ENCODE results near the gene BMX. TPM values are rescaled to one million over a fixed set of nuclear protein-coding genes. Genes with fewer than 3 reads are reported as not detected.

The BMX gene
- total and polyA plus RNA-seq, 9 of the 15 experiments (the other 6 are each of a cell fraction or from before 2014, with no cell fraction given), result 0.45 to 4.2 (median 1.8) TPM

GRCh38 chrX:15605226-15605625 is 104.6 kb downstream of the BMX start:
- Histone ChIP-seq H3K36me3 (ENCODE audit: control insufficient read depth, insufficient read depth, low read length) (no peaks in the 10 kb centered on the region), H4K20me1 (replicated peaks; ENCODE audit: control insufficient read depth, insufficient read depth, low read length) (no peaks in the 10 kb centered on the region), H3K27ac (ENCODE audit: extremely low read depth, low read depth, low read length) (no peak overlapping the region), H2AFZ (ENCODE audit: low read depth, low read length) (no peak overlapping the region), H3K4me2 (ENCODE audit: insufficient read depth, low read length) (no peak overlapping the region), H3K4me1 (replicated peaks in 1 of 2; ENCODE audit: control insufficient read depth in 2 of 2, insufficient read depth in 2 of 2, low read length in 2 of 2) (no peaks in the 10 kb centered on the region), H3K4me3 (no peak overlapping the region), H3K27me3 (ENCODE audit: control insufficient read depth in 2 of 2, insufficient read depth in 2 of 2, low read length in 2 of 2) (no peaks in the 10 kb centered on the region), H3K9me3 (replicated peaks; ENCODE audit: control insufficient read depth, insufficient read depth, low read depth, low read length) (no peaks in the 10 kb centered on the region), H3K9me1 (ENCODE audit: control insufficient read depth, insufficient read depth, low read length) (no peaks in the 10 kb centered on the region), H3K79me2 (ENCODE audit: control insufficient read depth, insufficient read depth, low read length) (no peaks in the 10 kb centered on the region), H3K9ac (ENCODE audit: insufficient read depth in 1 of 2, low read depth in 2 of 2, low read length in 2 of 2) (no peak overlapping the region)
- WGBS (ENCODE audit: insufficient coverage, low coverage, missing lambda C conversion rate), result 0% methylated on average over 1 of the region's 1 CpG
- ATAC-seq, result no peak
- CTCF ChIA-PET (ENCODE audit: low intra/inter-chr PET ratio), result no interaction called here
- intact Hi-C loops (cut with micrococcal nuclease), result no loop called here
- in situ Hi-C loops (cut with MboI), result no loop called here
- no TSS peak for BruUV-seq (replicated peaks)
- FAIRE-seq, result no peak
- POLR2A ChIA-PET, result interaction anchor here (0.8 kb wide), 1 partner anchor 25 kb away, joined by 3 read pairs; no protein-coding TSS in a partner anchor
- DNase-seq (ENCODE audit: extremely low read depth in 1 of 4, low spot score in 3 of 4), result no peak
- TF ChIP-seq ZNF655 (CRISPR knock-in tag; IDR thresholded peaks at IDR 0.05), result no peak
- TF ChIP-seq TARDBP (IDR thresholded peaks at IDR 0.05), result no peak
- no peak for TF ChIP-seq ESRRA (IDR thresholded peaks at IDR 0.05; ENCODE audit: borderline replicate concordance, low read depth)
- no peak for TF ChIP-seq ZNF740 (CRISPR knock-in tag; IDR thresholded peaks at IDR 0.05)
- no peak for TF ChIP-seq ZNF740 (tag; IDR thresholded peaks at IDR 0.05)
- TF ChIP-seq ZNF408 (CRISPR knock-in tag; IDR thresholded peaks at IDR 0.05; ENCODE audit: low read depth), result no peak
- TF ChIP-seq ZNF217 (CRISPR knock-in tag; IDR thresholded peaks at IDR 0.05), result no peak
- no peak for TF ChIP-seq NKRF (IDR thresholded peaks at IDR 0.05; ENCODE audit: borderline replicate concordance)
- TF ChIP-seq CTCF (IDR thresholded peaks at IDR 0.05 in 2 of 3, conservative IDR thresholded peaks at IDR 0.05 in 1 of 3; ENCODE audit: insufficient read depth in 2 of 3, low read depth in 1 of 3, low read length in 3 of 3), result no peak
- no peak for TF ChIP-seq USF1 (CRISPR knock-in tag; IDR thresholded peaks at IDR 0.05)
- no peak for TF ChIP-seq ZNF764 (CRISPR knock-in tag; IDR thresholded peaks at IDR 0.05; ENCODE audit: low read depth)
- TF ChIP-seq NCOA4 (IDR thresholded peaks at IDR 0.05; ENCODE audit: partially characterized antibody), result no peak
- no peak for TF ChIP-seq CREB1 (IDR thresholded peaks at IDR 0.05)
- no peak for TF ChIP-seq CREB1 (CRISPR knock-in tag; IDR thresholded peaks at IDR 0.05)
- TF ChIP-seq ATF3 (IDR thresholded peaks at IDR 0.05), result no peak
- TF ChIP-seq ATF3 (CRISPR knock-in tag; conservative IDR thresholded peaks at IDR 0.05), result no peak
